Fibroblast of villous mesenchyme (primary cell): Measurements from ENCODE around the gene ENPP6. TPM values are rescaled to one million over a fixed set of nuclear protein-coding genes. Genes with fewer than 3 reads are reported as not detected.

ENCODE experiments used
- DNase-seq: peaks from one replicate; pipeline ENCODE4 v3.0.0-alpha.2; 2010; ENCODE audit warnings: low read depth
- H3K4me3 ChIP-seq: 2 replicates; pipeline ENCODE4 v1.5.1; 2011; ENCODE audit warnings: low read depth, mild to moderate bottlenecking, low read length
- CTCF ChIP-seq: IDR thresholded peaks from 2 replicates; pipeline ENCODE4 v1.5.1; 2012; ENCODE audit warnings: low read depth, mild to moderate bottlenecking, low read length; ENCODE audit not compliant: insufficient read depth
- total RNA-seq: library from RNA; depleted of rRNA; stranded (reverse); fragments of >200 nt; gene quantifications from 2 replicates; pipeline ENCODE4 v1.2.3, GENCODE V29; 2012

Gene ENPP6
- total RNA-seq, 1 donor, result not detected

- TF ChIP-seq CTCF, result no peak
- H3K4me3 ChIP-seq, result no peak overlapping the region
- no peak for DNase-seq
These were observed 115.2 kb downstream of the ENPP6 start for GRCh38 chr4:184102488-184102887.

- H3K4me3 ChIP-seq, result no peak overlapping the region
- no peak for DNase-seq
- no peak for TF ChIP-seq CTCF
These were observed 116.0 kb downstream of the ENPP6 start for GRCh38 chr4:184101711-184102110.

- DNase-seq, result peak; percentile 30
- peak; percentile 84 for TF ChIP-seq CTCF
- no peak overlapping the region for H3K4me3 ChIP-seq
These were observed 117.3 kb downstream of the ENPP6 start for GRCh38 chr4:184100297-184100885.

DNA sequence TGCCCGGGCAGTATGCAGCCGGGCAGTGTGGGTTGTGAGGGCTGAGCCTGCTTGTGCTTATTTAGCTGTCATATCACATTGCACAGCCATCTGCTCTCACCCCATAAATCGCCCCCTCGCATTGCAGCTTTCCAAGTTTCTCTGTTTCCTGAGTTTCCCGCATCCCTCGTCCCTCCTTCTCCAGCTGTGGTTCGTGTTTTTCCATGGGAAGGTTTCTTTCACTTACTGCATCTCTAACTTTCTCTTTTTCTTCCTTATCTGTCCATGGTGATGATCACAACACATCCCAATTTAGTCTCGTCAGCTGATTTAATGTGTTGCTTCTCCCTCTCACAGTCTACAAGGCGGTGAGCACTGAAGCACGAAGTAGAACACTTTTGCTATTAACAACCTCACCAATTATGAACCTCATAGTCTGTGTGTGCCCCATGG lies 118.1 kb downstream of the ENPP6 start:
- no peak overlapping the region for H3K4me3 ChIP-seq
- no peak for TF ChIP-seq CTCF
- DNase-seq, result no peak

GRCh38 chr4:184099000-184099399 lies 118.7 kb downstream of the ENPP6 start:
- DNase-seq, result no peak
- no peak overlapping the region for H3K4me3 ChIP-seq
- no peak for TF ChIP-seq CTCF

DNA sequence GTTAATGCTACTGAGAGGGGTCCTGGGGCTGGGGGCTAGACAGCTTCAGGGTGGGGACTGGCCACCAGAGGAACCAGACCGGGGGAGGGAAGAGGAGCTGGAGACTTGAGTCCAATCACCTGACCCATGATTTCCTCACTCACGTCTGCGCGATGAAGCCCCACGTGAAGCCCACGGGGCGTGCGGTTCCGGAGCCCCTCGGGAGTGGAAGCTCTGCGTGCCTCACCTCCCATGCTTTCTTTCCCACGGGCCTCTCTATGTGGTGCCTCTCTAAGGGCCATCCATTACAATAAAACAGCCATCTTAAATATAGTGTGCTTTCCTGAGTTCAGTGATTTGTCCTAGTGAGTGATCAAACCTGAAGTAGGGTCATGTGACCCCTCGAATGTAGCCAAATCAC lies 119.9 kb downstream of the ENPP6 start:
- no peak for DNase-seq
- no peak overlapping the region for H3K4me3 ChIP-seq
- TF ChIP-seq CTCF, result no peak

DNA sequence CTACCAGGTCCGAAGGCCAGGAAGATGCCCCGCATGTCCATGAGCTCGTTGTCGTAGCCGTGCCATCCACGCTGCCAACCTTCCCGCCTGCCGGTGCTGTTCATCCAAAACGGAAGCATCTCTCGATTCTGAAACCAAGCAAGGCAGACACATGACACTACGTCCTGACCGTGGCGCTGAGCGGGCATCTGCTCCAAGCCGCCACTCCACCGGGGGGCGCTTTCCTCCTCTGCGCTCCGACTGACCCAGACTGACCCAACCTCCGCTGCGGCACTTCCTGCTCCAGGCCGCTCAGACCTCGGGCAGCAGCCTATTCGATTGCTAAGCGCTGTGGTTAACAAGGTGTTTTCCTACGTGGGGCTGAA lies 120.5 kb downstream of the ENPP6 start:
- no peak for TF ChIP-seq CTCF
- H3K4me3 ChIP-seq, result no peak overlapping the region
- DNase-seq, result no peak
